DOHH2 (cell line): ENCODE results near the gene ZFPM1.

ENCODE experiments used
- EZH2phosphoT487 ChIP-seq: fragments of 200-600 bp; sonication (generic); IDR thresholded peaks from 2 replicates; pipeline ENCODE4 v1.6.1; 2017; ENCODE audit warnings: borderline replicate concordance, mild to moderate bottlenecking, antibody characterized with exemption, low read length, moderate library complexity, mixed read lengths
- TF ChIP-seq, protein P1 (sequence below): fragments of 200-600 bp; sonication (generic); IDR thresholded peaks from one replicate; pipeline ENCODE4 v1.5.1; 2014; ENCODE audit warnings: antibody characterized with exemption, mild to moderate bottlenecking, low read depth, low read length; ENCODE audit not compliant: poor library complexity, severe bottlenecking

GRCh38 chr16:88514526-88515232 is 61.6 kb downstream of the ZFPM1 start:
- TF ChIP-seq, protein P1, sequence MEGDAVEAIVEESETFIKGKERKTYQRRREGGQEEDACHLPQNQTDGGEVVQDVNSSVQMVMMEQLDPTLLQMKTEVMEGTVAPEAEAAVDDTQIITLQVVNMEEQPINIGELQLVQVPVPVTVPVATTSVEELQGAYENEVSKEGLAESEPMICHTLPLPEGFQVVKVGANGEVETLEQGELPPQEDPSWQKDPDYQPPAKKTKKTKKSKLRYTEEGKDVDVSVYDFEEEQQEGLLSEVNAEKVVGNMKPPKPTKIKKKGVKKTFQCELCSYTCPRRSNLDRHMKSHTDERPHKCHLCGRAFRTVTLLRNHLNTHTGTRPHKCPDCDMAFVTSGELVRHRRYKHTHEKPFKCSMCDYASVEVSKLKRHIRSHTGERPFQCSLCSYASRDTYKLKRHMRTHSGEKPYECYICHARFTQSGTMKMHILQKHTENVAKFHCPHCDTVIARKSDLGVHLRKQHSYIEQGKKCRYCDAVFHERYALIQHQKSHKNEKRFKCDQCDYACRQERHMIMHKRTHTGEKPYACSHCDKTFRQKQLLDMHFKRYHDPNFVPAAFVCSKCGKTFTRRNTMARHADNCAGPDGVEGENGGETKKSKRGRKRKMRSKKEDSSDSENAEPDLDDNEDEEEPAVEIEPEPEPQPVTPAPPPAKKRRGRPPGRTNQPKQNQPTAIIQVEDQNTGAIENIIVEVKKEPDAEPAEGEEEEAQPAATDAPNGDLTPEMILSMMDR = no peak
- TF ChIP-seq EZH2phosphoT487 = no peak
